CD14-positive monocyte (primary cell): ENCODE measurements around the gene BOD1L2. TPM values are rescaled to one million over a fixed set of nuclear protein-coding genes. Genes with fewer than 3 reads are reported as not detected.

Experiments
- DNase-seq, 3 donors: peaks; one replicate each; pipeline ENCODE4 v3.0.0-alpha.2; 2011 to 2022
- H2AFZ ChIP-seq: 2 replicates; pipeline ENCODE4 v1.6.0; 2012; ENCODE audit warnings: mild to moderate bottlenecking, low read depth, low read length, inconsistent platforms; ENCODE audit not compliant: insufficient read depth, poor library complexity, severe bottlenecking
- H3K27ac ChIP-seq, 2 donors: 1 replicate in 1 of 2; 2 replicates in 1 of 2; pipeline ENCODE4 v1.5.1; 2012 to 2013; ENCODE audit warnings: low read length in 2 of 2, control low read depth in 1 of 2, inconsistent platforms in 1 of 2, low read depth in 1 of 2, mild to moderate bottlenecking in 1 of 2
- H3K27me3 ChIP-seq, 2 donors: one replicate each; pipeline versions ENCODE4 v1.6.0 to v1.6.1; 2011 to 2013; ENCODE audit warnings: low read length in 2 of 2; ENCODE audit not compliant: control insufficient read depth in 2 of 2, insufficient read depth in 2 of 2
- H3K36me3 ChIP-seq, 2 donors: replicated peaks in 1 of 2; 1 replicate in 1 of 2; 2 replicates in 1 of 2; pipeline versions ENCODE4 v1.5.1 to v1.6.1; 2012 to 2013; ENCODE audit warnings: low read length in 2 of 2, control low read depth in 1 of 2, inconsistent platforms in 1 of 2, mild to moderate bottlenecking in 1 of 2; ENCODE audit not compliant: insufficient read depth in 2 of 2, control insufficient read depth in 1 of 2
- H3K4me1 ChIP-seq, 2 donors: 1 replicate in 1 of 2; 2 replicates in 1 of 2; pipeline versions ENCODE4 v1.5.1 to v1.6.1; 2012 to 2013; ENCODE audit warnings: low read length in 2 of 2, control low read depth in 1 of 2, inconsistent platforms in 1 of 2, mild to moderate bottlenecking in 1 of 2, moderate library complexity in 1 of 2; ENCODE audit not compliant: insufficient read depth in 2 of 2, control insufficient read depth in 1 of 2
- H3K4me2 ChIP-seq: replicated peaks from 2 replicates; pipeline ENCODE3; 2012; ENCODE audit warnings: low read length, moderate library complexity, mild to moderate bottlenecking; ENCODE audit not compliant: poor library complexity, severe bottlenecking; ENCODE audit errors: extremely low read depth
- H3K4me3 ChIP-seq, 3 experiments: fragments of 200-600 bp in 1 of 3; sonication (generic) in 1 of 3; replicated peaks in 1 of 3; 1 replicate in 2 of 3; 2 replicates in 1 of 3; pipeline ENCODE4 v1.5.1; 2011 to 2013; ENCODE audit warnings: low read length in 3 of 3, mild to moderate bottlenecking in 3 of 3, control low read depth in 2 of 3, low read depth in 2 of 3, inconsistent platforms in 1 of 3, moderate library complexity in 1 of 3
- H3K79me2 ChIP-seq: 2 replicates; pipeline ENCODE4 v1.6.0; 2012; ENCODE audit warnings: mild to moderate bottlenecking, control low read depth, inconsistent platforms, low read length, moderate library complexity; ENCODE audit not compliant: insufficient read depth
- H3K9ac ChIP-seq: 2 replicates; pipeline ENCODE4 v1.6.0; 2017; ENCODE audit warnings: low read length, mild to moderate bottlenecking; ENCODE audit not compliant: insufficient read depth, poor library complexity, severe bottlenecking
- H3K9me3 ChIP-seq, 2 donors: replicated peaks in 1 of 2; 1 replicate in 1 of 2; 2 replicates in 1 of 2; pipeline versions ENCODE4 v1.5.1 to v1.6.1; 2012 to 2013; ENCODE audit warnings: low read length in 2 of 2, control low read depth in 1 of 2; ENCODE audit not compliant: control insufficient read depth in 1 of 2, insufficient read depth in 1 of 2
- H4K20me1 ChIP-seq: 2 replicates; pipeline ENCODE4 v1.6.0; 2012; ENCODE audit warnings: mild to moderate bottlenecking, low read length, control low read depth, moderate library complexity; ENCODE audit not compliant: insufficient read depth
- H3K27ac Mint-ChIP-seq, 7 donors: one replicate each; pipeline ENCODE4 v1.8.0; 2020; ENCODE audit warnings: mild to moderate bottlenecking in 7 of 7, mixed read lengths in 7 of 7, moderate library complexity in 6 of 7, inconsistent platforms in 2 of 7
- H3K27me3 Mint-ChIP-seq, 3 donors: one replicate each; pipeline ENCODE4 v1.8.0; 2021 to 2022; ENCODE audit warnings: low read depth in 3 of 3, mild to moderate bottlenecking in 3 of 3, mixed read lengths in 3 of 3, moderate library complexity in 3 of 3, inconsistent platforms in 1 of 3
- H3K36me3 Mint-ChIP-seq, 2 donors: one replicate each; pipeline ENCODE4 v1.8.0; 2020; ENCODE audit warnings: mixed read lengths in 2 of 2, inconsistent platforms in 1 of 2, mild to moderate bottlenecking in 1 of 2
- H3K4me1 Mint-ChIP-seq: one replicate; pipeline ENCODE4 v1.8.0; 2020; ENCODE audit warnings: mild to moderate bottlenecking, mixed read lengths
- H3K4me3 Mint-ChIP-seq, 2 donors: one replicate each; pipeline ENCODE4 v1.8.0; 2020; ENCODE audit warnings: mild to moderate bottlenecking in 2 of 2, mixed read lengths in 2 of 2, moderate library complexity in 1 of 2
- H3K9me3 Mint-ChIP-seq, 7 donors: one replicate each; pipeline ENCODE4 v1.8.0; 2020 to 2022; ENCODE audit warnings: mixed read lengths in 7 of 7, mild to moderate bottlenecking in 6 of 7, moderate library complexity in 6 of 7, inconsistent platforms in 2 of 7
- WGBS: methylation state at CpG from one replicate; pipeline ENCODE4 v1.1.5; 2013; ENCODE audit warnings: missing lambda C conversion rate; ENCODE audit not compliant: insufficient coverage; 5-methylcytosine and 5-hydroxymethylcytosine counted together
- intact Hi-C, 2 donors: fragments of 100-400 bp; cut with micrococcal nuclease; formaldehyde crosslinking; loops; one replicate each; pipeline versions ENCODE4 v1.15.0 to v1.15.1; 2023
- polyA plus RNA-seq, 3 donors: library from polyadenylated mRNA; depleted of rRNA in 1 of 3; unstranded in 2 of 3; stranded (reverse) in 1 of 3; fragments of 300-500 nt in 2 of 3; fragments of >200 nt in 1 of 3; fragmentation: Illumina TruSeq in 2 of 3; gene quantifications; 1 replicate in 2 of 3; 2 replicates in 1 of 3; pipeline ENCODE4 v1.2.3, GENCODE V29; 2012 to 2021
- TF ChIP-seq, protein P1 (sequence below): fragments of 200-600 bp; IDR thresholded peaks from one replicate; pipeline ENCODE4 v1.8.0; 2022; ENCODE audit warnings: antibody characterized with exemption, mild to moderate bottlenecking

The BOD1L2 gene
- polyA plus RNA-seq, 3 donors: not detected

DNA sequence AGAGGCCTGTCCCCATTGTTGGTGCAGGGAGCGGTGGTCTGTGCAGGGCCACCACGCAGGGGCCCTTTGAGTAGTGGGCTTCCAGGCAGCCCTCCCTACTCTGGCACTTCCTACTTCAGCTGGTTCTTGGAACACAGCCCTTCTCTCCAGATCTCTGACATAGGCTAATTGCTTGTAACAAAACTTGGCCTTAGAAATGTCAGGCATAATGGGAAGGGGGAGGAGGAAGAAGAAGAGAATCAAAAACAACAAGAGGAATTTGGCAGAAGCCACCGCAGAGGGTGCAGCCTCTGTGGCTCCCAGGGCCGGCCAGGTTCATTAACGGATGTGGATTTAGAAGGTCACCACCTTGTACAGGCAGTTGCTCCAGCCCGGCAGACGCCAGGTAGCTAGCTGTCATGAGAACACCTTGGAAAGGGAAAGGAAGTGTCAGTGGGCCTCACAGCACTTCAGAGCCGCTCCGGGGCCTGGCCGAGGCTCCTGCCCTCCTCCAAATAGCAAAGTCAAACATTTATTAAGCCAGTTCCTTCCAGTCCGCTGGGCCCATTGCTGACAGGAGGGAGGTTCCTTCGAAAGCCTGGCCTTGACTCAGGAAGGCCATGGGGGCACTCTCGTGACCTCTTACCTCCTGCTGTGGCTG, 7.4 kb downstream of the BOD1L2 start:
- H3K9me3 Mint-ChIP-seq: peaks cover 0 to 8% (median 2%) of the 10 kb centered on the region in 7 donors
- Histone ChIP-seq H3K9ac (no peak overlapping the region), H3K4me1 (peaks cover 17 to 18% of the 10 kb centered on the region in 2 donors), H3K27me3 (peaks cover 3 to 21% of the 10 kb centered on the region in 2 donors), H3K4me2 (no peak overlapping the region), H2AFZ (no peak overlapping the region), H3K79me2 (no peaks in the 10 kb centered on the region), H4K20me1 (no peaks in the 10 kb centered on the region), H3K36me3 (no peaks in the 10 kb centered on the region), H3K4me3 (no peak overlapping the region), H3K27ac (no peak overlapping the region), H3K9me3 (peaks cover 0 to 2% of the 10 kb centered on the region in 2 donors)
- intact Hi-C loops: no loop called here
- no peak overlapping the region for H3K4me3 Mint-ChIP-seq
- 87% methylated on average over 10 of the region's 13 CpGs for WGBS
- H3K36me3 Mint-ChIP-seq: no peaks in the 10 kb centered on the region
- DNase-seq: no peak
- TF ChIP-seq, protein P1, sequence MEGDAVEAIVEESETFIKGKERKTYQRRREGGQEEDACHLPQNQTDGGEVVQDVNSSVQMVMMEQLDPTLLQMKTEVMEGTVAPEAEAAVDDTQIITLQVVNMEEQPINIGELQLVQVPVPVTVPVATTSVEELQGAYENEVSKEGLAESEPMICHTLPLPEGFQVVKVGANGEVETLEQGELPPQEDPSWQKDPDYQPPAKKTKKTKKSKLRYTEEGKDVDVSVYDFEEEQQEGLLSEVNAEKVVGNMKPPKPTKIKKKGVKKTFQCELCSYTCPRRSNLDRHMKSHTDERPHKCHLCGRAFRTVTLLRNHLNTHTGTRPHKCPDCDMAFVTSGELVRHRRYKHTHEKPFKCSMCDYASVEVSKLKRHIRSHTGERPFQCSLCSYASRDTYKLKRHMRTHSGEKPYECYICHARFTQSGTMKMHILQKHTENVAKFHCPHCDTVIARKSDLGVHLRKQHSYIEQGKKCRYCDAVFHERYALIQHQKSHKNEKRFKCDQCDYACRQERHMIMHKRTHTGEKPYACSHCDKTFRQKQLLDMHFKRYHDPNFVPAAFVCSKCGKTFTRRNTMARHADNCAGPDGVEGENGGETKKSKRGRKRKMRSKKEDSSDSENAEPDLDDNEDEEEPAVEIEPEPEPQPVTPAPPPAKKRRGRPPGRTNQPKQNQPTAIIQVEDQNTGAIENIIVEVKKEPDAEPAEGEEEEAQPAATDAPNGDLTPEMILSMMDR: no peak
- H3K27me3 Mint-ChIP-seq: peaks cover 27 to 42% (median 29%) of the 10 kb centered on the region in 3 donors
- peaks cover 13% of the 10 kb centered on the region for H3K4me1 Mint-ChIP-seq
- H3K27ac Mint-ChIP-seq: no peak overlapping the region

DNA sequence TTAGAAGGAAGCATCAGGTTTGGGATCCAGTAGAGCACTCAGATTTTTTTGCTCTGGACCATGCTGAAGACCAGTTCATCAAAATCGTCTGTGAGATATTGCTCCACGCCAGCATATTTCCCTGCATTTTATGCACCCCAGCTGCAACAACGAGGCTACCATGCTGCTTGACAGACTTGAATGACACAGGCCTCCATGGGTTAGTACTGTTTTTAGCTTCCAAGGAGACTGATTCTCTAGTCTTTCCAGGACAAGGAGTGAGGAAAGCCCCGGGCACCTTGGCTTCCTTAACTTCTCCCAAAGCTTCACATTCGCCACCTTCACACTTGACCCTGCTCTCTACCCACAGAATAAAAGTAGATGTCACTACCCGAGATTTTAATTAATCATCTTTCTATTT, 17.5 kb downstream of the BOD1L2 start:
- no peak overlapping the region for H3K27ac Mint-ChIP-seq
- no peaks in the 10 kb centered on the region for H3K36me3 ChIP-seq
- H4K20me1 ChIP-seq: no peaks in the 10 kb centered on the region
- no peaks in the 10 kb centered on the region for H3K36me3 Mint-ChIP-seq
- H3K4me2 ChIP-seq: no peak overlapping the region
- no peaks in the 10 kb centered on the region for H3K27me3 ChIP-seq
- 96% methylated on average over 4 of the region's 6 CpGs for WGBS
- no peak for DNase-seq
- TF ChIP-seq, protein P1: no peak
- no peak overlapping the region for H3K9ac ChIP-seq
- H3K27me3 Mint-ChIP-seq: peaks cover 0 to 10% (median 5%) of the 10 kb centered on the region in 3 donors
- H3K79me2 ChIP-seq: no peaks in the 10 kb centered on the region
- peaks cover 4 to 5% of the 10 kb centered on the region in 2 donors for H3K9me3 ChIP-seq
- H2AFZ ChIP-seq: no peak overlapping the region
- H3K4me3 Mint-ChIP-seq: no peak overlapping the region
- H3K4me3 ChIP-seq: no peak overlapping the region
- H3K9me3 Mint-ChIP-seq: peaks cover 4 to 15% (median 7%) of the 10 kb centered on the region in 7 donors
- H3K27ac ChIP-seq: no peak overlapping the region
- H3K4me1 Mint-ChIP-seq: no peaks in the 10 kb centered on the region
- intact Hi-C loops: no loop called here
- no peaks in the 10 kb centered on the region for H3K4me1 ChIP-seq
